Cardiac muscle cell (in vitro differentiated cells and primary cell): ENCODE results near the gene ARHGEF7. TPM values are rescaled to one million over a fixed set of nuclear protein-coding genes. Genes with fewer than 3 reads are reported as not detected.

Experiments
- DNase-seq, 2 donors: peaks; one replicate each; pipeline versions ENCODE4 v3.0.0 to v3.0.0-alpha.2; 2010 to 2017; ENCODE audit warnings: low read depth in 1 of 2, low spot score in 1 of 2
- H3K27ac ChIP-seq: fragments of 200-600 bp; sonication (generic); 2 replicates; pipeline ENCODE4 v1.5.1; 2016
- H3K27me3 ChIP-seq: fragments of 200-600 bp; sonication (generic); 2 replicates; pipeline ENCODE4 v1.6.0; 2016; ENCODE audit warnings: control low read depth
- H3K36me3 ChIP-seq: fragments of 200-600 bp; sonication (generic); 2 replicates; pipeline ENCODE4 v1.5.1; 2016; ENCODE audit warnings: control low read depth
- H3K4me1 ChIP-seq: fragments of 200-600 bp; sonication (generic); 2 replicates; pipeline ENCODE4 v1.8.1; 2017; ENCODE audit warnings: low read depth, mild to moderate bottlenecking, mixed run types
- H3K4me3 ChIP-seq: fragments of 200-600 bp; sonication (generic); 2 replicates; pipeline ENCODE4 v1.5.1; 2016; ENCODE audit warnings: mild to moderate bottlenecking
- H3K9me3 ChIP-seq: fragments of 200-600 bp; sonication (generic); 2 replicates; pipeline ENCODE4 v1.5.1; 2017; ENCODE audit warnings: low read depth, mild to moderate bottlenecking, control low read depth
- polyA plus RNA-seq: library from polyadenylated mRNA; unstranded; fragments of >200 nt; fragmentation: Nextera tagmentation; extraction: Ambion mirVana; gene quantifications from 2 replicates; pipeline ENCODE4 v1.2.1, GENCODE V29; 2016
- total RNA-seq: library from RNA; depleted of rRNA; stranded (reverse); fragments of >200 nt; gene quantifications from 2 replicates; pipeline ENCODE4 v1.2.3, GENCODE V29; 2016
- TF ChIP-seq, protein P1 (sequence below): IDR thresholded peaks from 2 replicates; pipeline ENCODE4 v1.5.1; 2012; ENCODE audit warnings: low read depth, mild to moderate bottlenecking, low read length

Gene ARHGEF7
- total and polyA plus RNA-seq, 2 experiments from 2014 or later: 20.4 to 32.3 TPM

DNA sequence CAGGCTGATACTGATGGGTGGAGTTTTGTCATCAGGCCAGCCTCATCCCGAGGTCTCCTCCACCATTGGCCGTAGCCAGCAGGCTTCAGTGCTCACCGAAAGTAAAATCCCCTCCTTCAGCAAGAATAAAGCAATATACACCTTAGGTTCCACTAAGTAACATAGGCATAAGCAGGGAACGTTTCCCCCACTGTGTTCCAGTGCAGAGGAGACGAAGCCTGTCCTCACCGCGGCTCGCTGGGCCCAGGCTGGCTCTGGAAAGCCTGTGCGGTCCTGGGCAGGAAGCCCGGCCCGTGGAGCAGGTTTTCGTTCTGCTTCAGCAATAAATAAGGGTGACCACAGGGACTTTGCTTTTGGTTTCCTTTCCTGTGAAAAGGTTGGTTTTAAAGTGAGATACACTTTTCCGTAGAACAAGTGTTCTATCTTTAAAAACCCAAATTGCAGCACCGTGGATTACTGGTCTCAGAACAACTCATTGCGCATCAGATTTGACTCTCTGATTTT is 189.0 kb downstream of the ARHGEF7 start:
- Histone ChIP-seq H3K27ac (no peak overlapping the region), H3K4me1 (no peaks in the 10 kb centered on the region), H3K4me3 (no peak overlapping the region), H3K36me3 (peaks cover 27% of the 10 kb centered on the region), H3K27me3 (no peaks in the 10 kb centered on the region), H3K9me3 (no peaks in the 10 kb centered on the region)
- TF ChIP-seq, protein P1, sequence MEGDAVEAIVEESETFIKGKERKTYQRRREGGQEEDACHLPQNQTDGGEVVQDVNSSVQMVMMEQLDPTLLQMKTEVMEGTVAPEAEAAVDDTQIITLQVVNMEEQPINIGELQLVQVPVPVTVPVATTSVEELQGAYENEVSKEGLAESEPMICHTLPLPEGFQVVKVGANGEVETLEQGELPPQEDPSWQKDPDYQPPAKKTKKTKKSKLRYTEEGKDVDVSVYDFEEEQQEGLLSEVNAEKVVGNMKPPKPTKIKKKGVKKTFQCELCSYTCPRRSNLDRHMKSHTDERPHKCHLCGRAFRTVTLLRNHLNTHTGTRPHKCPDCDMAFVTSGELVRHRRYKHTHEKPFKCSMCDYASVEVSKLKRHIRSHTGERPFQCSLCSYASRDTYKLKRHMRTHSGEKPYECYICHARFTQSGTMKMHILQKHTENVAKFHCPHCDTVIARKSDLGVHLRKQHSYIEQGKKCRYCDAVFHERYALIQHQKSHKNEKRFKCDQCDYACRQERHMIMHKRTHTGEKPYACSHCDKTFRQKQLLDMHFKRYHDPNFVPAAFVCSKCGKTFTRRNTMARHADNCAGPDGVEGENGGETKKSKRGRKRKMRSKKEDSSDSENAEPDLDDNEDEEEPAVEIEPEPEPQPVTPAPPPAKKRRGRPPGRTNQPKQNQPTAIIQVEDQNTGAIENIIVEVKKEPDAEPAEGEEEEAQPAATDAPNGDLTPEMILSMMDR: no peak
- no peak for DNase-seq

DNA sequence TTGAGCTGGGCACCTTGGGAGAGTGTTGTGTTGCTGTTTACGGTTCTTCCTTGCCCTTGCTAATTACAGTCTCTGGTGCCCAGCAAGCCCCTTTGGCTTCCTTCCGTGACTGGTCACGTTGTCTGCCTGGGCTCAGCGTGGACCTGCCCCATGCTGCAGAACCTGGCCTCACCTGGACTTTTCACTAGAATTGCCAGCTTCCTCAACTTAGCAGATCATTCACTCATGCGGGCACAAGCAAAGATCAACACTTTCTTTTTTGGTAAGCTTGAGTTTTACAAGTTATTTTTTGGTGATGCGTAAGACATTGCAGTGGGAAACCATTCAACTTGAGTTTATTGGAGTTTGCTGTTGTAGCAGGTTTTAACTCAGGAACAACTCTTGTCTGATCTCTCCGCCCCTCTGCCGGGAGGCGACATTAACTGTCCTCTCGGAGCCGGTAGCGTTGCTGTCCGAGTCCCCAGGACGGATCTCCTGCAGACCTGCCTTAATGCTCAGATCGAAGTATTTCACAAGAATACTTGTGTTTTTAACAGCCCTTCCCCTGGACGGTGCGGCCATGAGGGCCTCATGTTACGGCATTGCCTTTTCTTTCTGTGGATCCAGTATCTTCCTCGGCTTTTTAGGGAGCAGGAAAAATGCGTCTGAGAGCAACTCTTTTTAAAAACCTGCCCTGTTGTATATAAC is 189.6 kb downstream of the ARHGEF7 start:
- Histone ChIP-seq H3K27ac (no peak overlapping the region), H3K27me3 (no peaks in the 10 kb centered on the region), H3K36me3 (peaks cover 27% of the 10 kb centered on the region), H3K9me3 (no peaks in the 10 kb centered on the region), H3K4me3 (no peak overlapping the region), H3K4me1 (no peaks in the 10 kb centered on the region)
- no peak for DNase-seq
- TF ChIP-seq, protein P1: no peak

DNA sequence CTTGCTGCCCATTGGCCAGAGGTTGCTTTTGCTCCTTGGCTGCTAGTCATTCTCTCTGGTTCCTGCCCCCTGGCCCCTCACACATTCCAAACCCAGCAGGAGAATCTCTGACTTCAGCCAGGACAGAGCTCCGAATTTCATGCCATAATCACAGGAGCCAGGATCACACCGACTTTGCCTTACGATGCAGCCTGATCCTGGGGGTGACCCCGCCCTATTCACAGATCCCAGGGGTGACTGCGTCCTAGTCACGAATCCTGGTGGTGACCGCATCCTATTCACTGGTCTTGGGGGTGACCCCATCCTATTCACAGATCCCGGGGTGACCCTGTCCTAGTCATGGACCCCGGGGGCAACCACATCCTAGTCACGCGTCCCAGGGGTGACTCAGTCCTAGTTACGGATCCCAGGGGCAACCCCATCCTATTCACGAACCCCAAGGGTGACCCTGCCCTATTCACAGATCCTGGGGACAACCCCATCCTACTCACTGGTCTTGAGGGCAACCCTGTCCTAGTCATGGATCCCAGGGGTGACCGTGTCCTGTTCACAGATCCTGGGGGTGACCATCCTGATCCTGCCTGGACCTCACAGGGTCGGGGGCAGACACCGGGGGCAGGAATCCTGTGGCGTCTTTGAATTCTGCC is 198.0 kb downstream of the ARHGEF7 start:
- Histone ChIP-seq H3K4me1 (no peaks in the 10 kb centered on the region), H3K4me3 (no peak overlapping the region), H3K27ac (no peak overlapping the region), H3K36me3 (no peaks in the 10 kb centered on the region), H3K9me3 (no peaks in the 10 kb centered on the region), H3K27me3 (no peaks in the 10 kb centered on the region)
- TF ChIP-seq, protein P1: no peak
- no peak for DNase-seq

DNA sequence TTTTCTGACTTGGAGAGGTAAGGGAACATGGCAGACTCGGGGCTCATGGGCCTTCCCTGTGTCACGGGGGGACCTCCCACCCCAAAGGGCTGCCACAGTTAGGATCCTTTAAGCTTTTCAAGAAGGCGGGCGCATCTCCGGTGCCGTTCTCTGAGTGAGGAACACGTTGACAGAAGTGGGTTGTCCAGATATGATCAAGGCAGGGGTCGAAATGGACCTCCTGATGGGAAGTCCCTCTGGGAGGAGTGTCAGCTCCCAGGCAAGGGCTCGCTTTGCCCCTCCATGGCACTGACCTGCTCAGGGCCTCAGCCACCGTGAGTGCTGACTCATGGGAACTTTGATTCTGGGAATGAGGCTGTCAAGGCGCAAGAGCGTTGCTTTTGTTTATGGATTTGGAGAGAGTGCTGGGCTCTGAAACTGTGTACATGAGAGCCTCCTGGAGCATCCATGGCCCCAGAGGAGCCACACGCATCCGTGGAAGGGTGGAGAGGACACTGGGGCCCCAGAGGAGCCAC is 198.9 kb downstream of the ARHGEF7 start:
- TF ChIP-seq, protein P1: no peak
- Histone ChIP-seq H3K27ac (no peak overlapping the region), H3K36me3 (no peaks in the 10 kb centered on the region)

DNA sequence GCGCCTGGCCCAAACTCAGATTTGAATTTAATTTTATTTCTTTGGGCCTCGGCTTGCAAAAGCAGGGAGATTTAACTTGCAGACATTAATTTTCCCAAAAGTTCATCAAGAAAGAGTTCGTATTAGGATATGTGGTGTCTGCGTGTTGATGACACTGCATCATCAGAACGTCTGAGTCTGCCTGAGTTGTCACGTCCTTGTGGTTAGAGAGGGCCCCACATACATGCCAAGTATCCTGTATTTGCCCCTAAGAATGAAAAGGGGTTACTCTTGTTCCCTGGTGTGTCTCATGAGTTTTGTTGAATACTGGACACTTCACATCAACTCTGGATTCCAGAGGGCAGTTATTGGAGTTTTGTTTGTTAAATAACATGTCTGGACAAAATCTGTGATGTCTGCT is 199.7 kb downstream of the ARHGEF7 start:
- no peak overlapping the region for H3K27ac ChIP-seq
- DNase-seq: no peak

More for the DNA sequence above, 198.9 kb downstream of the ARHGEF7 start:
- H3K4me3 ChIP-seq: no peak overlapping the region
- no peaks in the 10 kb centered on the region for H3K9me3 ChIP-seq
- no peaks in the 10 kb centered on the region for H3K27me3 ChIP-seq
- no peak for DNase-seq
- no peaks in the 10 kb centered on the region for H3K4me1 ChIP-seq

More for the DNA sequence above, 199.7 kb downstream of the ARHGEF7 start:
- no peaks in the 10 kb centered on the region for H3K36me3 ChIP-seq
- no peak overlapping the region for H3K4me3 ChIP-seq
- TF ChIP-seq, protein P1: no peak
- H3K4me1 ChIP-seq: no peaks in the 10 kb centered on the region
- no peaks in the 10 kb centered on the region for H3K27me3 ChIP-seq
- no peaks in the 10 kb centered on the region for H3K9me3 ChIP-seq
